Measurements from ENCODE around the gene HSD17B3. TPM values are rescaled to one million over a fixed set of nuclear protein-coding genes. Genes with fewer than 3 reads are reported as not detected.
"Not testable (repeated sequence)": the region's sequence is repeated elsewhere in the genome, so short reads cannot be mapped to it uniquely, and the experiment has no call there.

Gene HSD17B3
- total RNA-seq, 1 donor from 2014 or later: not detected

- TF ChIP-seq, protein P1, sequence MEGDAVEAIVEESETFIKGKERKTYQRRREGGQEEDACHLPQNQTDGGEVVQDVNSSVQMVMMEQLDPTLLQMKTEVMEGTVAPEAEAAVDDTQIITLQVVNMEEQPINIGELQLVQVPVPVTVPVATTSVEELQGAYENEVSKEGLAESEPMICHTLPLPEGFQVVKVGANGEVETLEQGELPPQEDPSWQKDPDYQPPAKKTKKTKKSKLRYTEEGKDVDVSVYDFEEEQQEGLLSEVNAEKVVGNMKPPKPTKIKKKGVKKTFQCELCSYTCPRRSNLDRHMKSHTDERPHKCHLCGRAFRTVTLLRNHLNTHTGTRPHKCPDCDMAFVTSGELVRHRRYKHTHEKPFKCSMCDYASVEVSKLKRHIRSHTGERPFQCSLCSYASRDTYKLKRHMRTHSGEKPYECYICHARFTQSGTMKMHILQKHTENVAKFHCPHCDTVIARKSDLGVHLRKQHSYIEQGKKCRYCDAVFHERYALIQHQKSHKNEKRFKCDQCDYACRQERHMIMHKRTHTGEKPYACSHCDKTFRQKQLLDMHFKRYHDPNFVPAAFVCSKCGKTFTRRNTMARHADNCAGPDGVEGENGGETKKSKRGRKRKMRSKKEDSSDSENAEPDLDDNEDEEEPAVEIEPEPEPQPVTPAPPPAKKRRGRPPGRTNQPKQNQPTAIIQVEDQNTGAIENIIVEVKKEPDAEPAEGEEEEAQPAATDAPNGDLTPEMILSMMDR (conservative IDR thresholded peaks at IDR 0.05; ENCODE audit: low read depth, low read length): no peak
- H3K4me3 ChIP-seq (ENCODE audit: low read depth, low read length): no peak overlapping the region
These were observed 103.0 kb downstream of the HSD17B3 start for GRCh38 chr9:96199006-96199405.

GRCh38 chr9:96195541-96195940, 106.4 kb downstream of the HSD17B3 start:
- TF ChIP-seq, protein P1 (conservative IDR thresholded peaks at IDR 0.05; ENCODE audit: low read depth, low read length): no peak
- no peak overlapping the region for H3K4me3 ChIP-seq (ENCODE audit: low read depth, low read length)
- no peak for DNase-seq (ENCODE audit: low read depth)

More at GRCh38 chr9:96199006-96199405, 103.0 kb downstream of the HSD17B3 start:
- no peak for DNase-seq (ENCODE audit: low read depth)

- no peak for DNase-seq (ENCODE audit: low read depth)
- H3K4me3 ChIP-seq (ENCODE audit: low read depth, low read length): no peak overlapping the region
- TF ChIP-seq, protein P1 (conservative IDR thresholded peaks at IDR 0.05; ENCODE audit: low read depth, low read length): no peak
These were observed 108.7 kb downstream of the HSD17B3 start for GRCh38 chr9:96193236-96193755.

GRCh38 chr9:96192710-96193109, 109.3 kb downstream of the HSD17B3 start:
- TF ChIP-seq, protein P1 (conservative IDR thresholded peaks at IDR 0.05; ENCODE audit: low read depth, low read length): no peak
- no peak for DNase-seq (ENCODE audit: low read depth)
- no peak overlapping the region for H3K4me3 ChIP-seq (ENCODE audit: low read depth, low read length)

GRCh38 chr9:96189995-96190394, 112.0 kb downstream of the HSD17B3 start:
- no peak overlapping the region for H3K4me3 ChIP-seq (ENCODE audit: low read depth, low read length)
- TF ChIP-seq, protein P1 (conservative IDR thresholded peaks at IDR 0.05; ENCODE audit: low read depth, low read length): no peak
- DNase-seq (ENCODE audit: low read depth): no peak

- not testable (repeated sequence) for DNase-seq (ENCODE audit: low read depth); H3K4me3 ChIP-seq (ENCODE audit: low read depth, low read length)
These were observed 112.4 kb downstream of the HSD17B3 start for GRCh38 chr9:96189581-96189980.

DNA sequence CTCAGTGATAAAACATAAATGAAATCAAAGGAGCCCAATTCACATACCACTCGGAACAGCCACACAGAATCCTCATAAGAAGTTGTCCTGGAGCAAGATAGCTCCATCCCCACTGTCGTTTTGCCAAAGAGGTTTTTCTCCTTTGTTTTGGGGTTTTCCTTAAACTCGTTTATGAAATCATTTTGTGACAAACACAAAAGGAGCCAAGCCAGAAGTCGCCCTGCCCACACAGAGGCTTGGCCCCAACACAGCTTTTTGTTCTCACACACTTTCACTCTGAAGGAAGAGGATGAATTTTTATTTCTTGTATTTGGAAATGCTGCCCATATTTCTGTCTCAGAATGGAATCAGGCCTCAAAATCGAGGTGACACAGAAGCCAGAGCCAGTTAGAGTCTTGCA, 113.4 kb downstream of the HSD17B3 start:
- TF ChIP-seq, protein P1 (conservative IDR thresholded peaks at IDR 0.05; ENCODE audit: low read depth, low read length): no peak
- no peak overlapping the region for H3K4me3 ChIP-seq (ENCODE audit: low read depth, low read length)

More for the DNA sequence above, 113.4 kb downstream of the HSD17B3 start:
- DNase-seq (ENCODE audit: low read depth): no peak

Measured in epithelial cell of proximal tubule (primary cell).